Measurements from ENCODE around the gene FRY. TPM values are rescaled to one million over a fixed set of nuclear protein-coding genes. Genes with fewer than 3 reads are reported as not detected.
A peak's percentile ranks its signal among the peaks of the same experiment; 100 is the strongest.
"Not testable (repeated sequence)": the region's sequence is repeated elsewhere in the genome, so short reads cannot be mapped to it uniquely, and the experiment has no call there.

Gene FRY
- 1 to 10 TPM in 1 of 2 experiments, under 1 TPM in 1; 0.47 to 1.4 TPM for total RNA-seq

- ChIA-PET CTCF (interaction anchor here (0.8 to 1.3 kb wide), 2 partner anchors 121 kb away, joined by 3 to 4 read pairs; no protein-coding TSS in a partner anchor), POLR2A (interaction anchor here (2.0 kb wide), 1 partner anchor 284 kb away, joined by 4 read pairs; no protein-coding TSS in a partner anchor)
- Mint-ChIP-seq H3K4me3 (peak within 1 kb of the TSS; percentile 85), H3K36me3 (ENCODE audit: low read depth) (no peaks in the 10 kb centered on the region), H3K27me3 (ENCODE audit: low read depth) (peaks cover 32% of the 10 kb centered on the region), H3K27ac (no peak within 1 kb of the TSS), H3K4me1 (ENCODE audit: low read depth) (peaks cover 14% of the 10 kb centered on the region), H3K9me3 (ENCODE audit: insufficient read depth) (no peaks in the 10 kb centered on the region)
- ATAC-seq (peak; percentile 85), DNase-seq (peak; percentile 52)
These were observed at the start of gene FRY for GRCh38 chr13:32031025-32031814. Gene FRY (plus strand): TSS chr13:32031774. CDS start chr13:32031796, 22 bp downstream.

GRCh38 chr13:31982124-31982523 is 49.5 kb upstream of the FRY start:
- ATAC-seq (no peak), DNase-seq (no peak)
- POLR2A ChIA-PET = interaction anchor here (0.6 kb wide), 1 partner anchor 102 kb away, joined by 5 read pairs; no protein-coding TSS in a partner anchor
- Mint-ChIP-seq H3K36me3 (ENCODE audit: low read depth) (no peaks in the 10 kb centered on the region), H3K4me1 (ENCODE audit: low read depth) (no peaks in the 10 kb centered on the region), H3K27ac (no peak overlapping the region), H3K27me3 (ENCODE audit: low read depth) (peaks cover 2% of the 10 kb centered on the region), H3K9me3 (ENCODE audit: insufficient read depth) (no peaks in the 10 kb centered on the region), H3K4me3 (no peak overlapping the region)
- CTCF ChIA-PET = interaction anchor here (0.8 kb wide), 1 partner anchor 62 kb away, joined by 3 read pairs; no protein-coding TSS in a partner anchor

GRCh38 chr13:31982540-31982939 is 49.0 kb upstream of the FRY start:
- ATAC-seq = no peak
- H3K9me3 Mint-ChIP-seq (ENCODE audit: insufficient read depth) = no peaks in the 10 kb centered on the region

GRCh38 chr13:31983696-31984095 is 47.9 kb upstream of the FRY start:
- CTCF ChIA-PET; H3K4me1 Mint-ChIP-seq (ENCODE audit: low read depth); ATAC-seq; H3K27me3 Mint-ChIP-seq (ENCODE audit: low read depth); H3K36me3 Mint-ChIP-seq (ENCODE audit: low read depth); H3K9me3 Mint-ChIP-seq (ENCODE audit: insufficient read depth); DNase-seq; POLR2A ChIA-PET; H3K4me3 Mint-ChIP-seq; H3K27ac Mint-ChIP-seq: not testable (repeated sequence)

More at GRCh38 chr13:31982540-31982939, 49.0 kb upstream of the FRY start:
- CTCF ChIA-PET = no interaction called here
- H3K36me3 Mint-ChIP-seq (ENCODE audit: low read depth) = no peaks in the 10 kb centered on the region
- H3K27me3 Mint-ChIP-seq (ENCODE audit: low read depth) = peaks cover 3% of the 10 kb centered on the region
- no peak for DNase-seq
- POLR2A ChIA-PET = interaction anchor here (0.6 kb wide), 1 partner anchor 102 kb away, joined by 5 read pairs; no protein-coding TSS in a partner anchor
- H3K4me1 Mint-ChIP-seq (ENCODE audit: low read depth) = no peaks in the 10 kb centered on the region
- H3K4me3 Mint-ChIP-seq = no peak overlapping the region
- H3K27ac Mint-ChIP-seq = no peak overlapping the region

- CTCF ChIA-PET; DNase-seq; ATAC-seq; POLR2A ChIA-PET; H3K4me1 Mint-ChIP-seq (ENCODE audit: low read depth); H3K9me3 Mint-ChIP-seq (ENCODE audit: insufficient read depth); H3K27me3 Mint-ChIP-seq (ENCODE audit: low read depth); H3K27ac Mint-ChIP-seq; H3K36me3 Mint-ChIP-seq (ENCODE audit: low read depth); H3K4me3 Mint-ChIP-seq: not testable (repeated sequence)
These were observed 47.2 kb upstream of the FRY start for GRCh38 chr13:31984388-31984787.

- no peak overlapping the region for H3K27ac Mint-ChIP-seq
- H3K9me3 Mint-ChIP-seq (ENCODE audit: insufficient read depth) = no peaks in the 10 kb centered on the region
- H3K4me3 Mint-ChIP-seq = no peak overlapping the region
- DNase-seq (no peak), ATAC-seq (no peak)
- ChIA-PET POLR2A (no interaction called here), CTCF (interaction anchor here (1.1 kb wide), 1 partner anchor 77 kb away, joined by 3 read pairs; no protein-coding TSS in a partner anchor)
- H3K36me3 Mint-ChIP-seq (ENCODE audit: low read depth) = no peaks in the 10 kb centered on the region
- H3K27me3 Mint-ChIP-seq (ENCODE audit: low read depth) = peaks cover 3% of the 10 kb centered on the region
- H3K4me1 Mint-ChIP-seq (ENCODE audit: low read depth) = no peaks in the 10 kb centered on the region
These were observed 44.7 kb upstream of the FRY start for GRCh38 chr13:31986676-31987470.

GRCh38 chr13:31987535-31988170 is 43.9 kb upstream of the FRY start:
- ATAC-seq (no peak), DNase-seq (no peak)
- peaks cover 3% of the 10 kb centered on the region for H3K27me3 Mint-ChIP-seq (ENCODE audit: low read depth)
- H3K9me3 Mint-ChIP-seq (ENCODE audit: insufficient read depth) = no peaks in the 10 kb centered on the region
- no peaks in the 10 kb centered on the region for H3K4me1 Mint-ChIP-seq (ENCODE audit: low read depth)
- H3K27ac Mint-ChIP-seq = no peak overlapping the region
- POLR2A ChIA-PET = no interaction called here
- no peaks in the 10 kb centered on the region for H3K36me3 Mint-ChIP-seq (ENCODE audit: low read depth)
- no peak overlapping the region for H3K4me3 Mint-ChIP-seq
- CTCF ChIA-PET = interaction anchor here (1.1 to 1.2 kb wide), 2 partner anchors 14 to 77 kb away, joined by 3 read pairs; no protein-coding TSS in a partner anchor

GRCh38 chr13:31994367-31994766 is 37.2 kb upstream of the FRY start:
- H3K36me3 Mint-ChIP-seq (ENCODE audit: low read depth); H3K4me3 Mint-ChIP-seq; H3K27me3 Mint-ChIP-seq (ENCODE audit: low read depth); POLR2A ChIA-PET; CTCF ChIA-PET; H3K4me1 Mint-ChIP-seq (ENCODE audit: low read depth); ATAC-seq; DNase-seq; H3K9me3 Mint-ChIP-seq (ENCODE audit: insufficient read depth); H3K27ac Mint-ChIP-seq: not testable (repeated sequence)

- Mint-ChIP-seq H3K4me3 (no peak overlapping the region), H3K36me3 (ENCODE audit: low read depth) (no peaks in the 10 kb centered on the region), H3K4me1 (ENCODE audit: low read depth) (no peaks in the 10 kb centered on the region), H3K27me3 (ENCODE audit: low read depth) (no peaks in the 10 kb centered on the region), H3K27ac (no peak overlapping the region), H3K9me3 (ENCODE audit: insufficient read depth) (no peaks in the 10 kb centered on the region)
- ATAC-seq = no peak
- ChIA-PET CTCF (no interaction called here), POLR2A (no interaction called here)
- no peak for DNase-seq
These were observed 35.0 kb upstream of the FRY start for GRCh38 chr13:31996601-31997000.

GRCh38 chr13:31997641-31998040 is 33.9 kb upstream of the FRY start:
- H3K4me1 Mint-ChIP-seq (ENCODE audit: low read depth) = no peaks in the 10 kb centered on the region
- H3K36me3 Mint-ChIP-seq (ENCODE audit: low read depth) = no peaks in the 10 kb centered on the region
- H3K4me3 Mint-ChIP-seq = no peak overlapping the region
- no peaks in the 10 kb centered on the region for H3K9me3 Mint-ChIP-seq (ENCODE audit: insufficient read depth)
- H3K27ac Mint-ChIP-seq = no peak overlapping the region
- POLR2A ChIA-PET = no interaction called here
- no peak for ATAC-seq
- no peak for DNase-seq
- CTCF ChIA-PET = no interaction called here
- H3K27me3 Mint-ChIP-seq (ENCODE audit: low read depth) = no peaks in the 10 kb centered on the region

- H3K4me3 Mint-ChIP-seq = no peak overlapping the region
- no peak for DNase-seq
- no peaks in the 10 kb centered on the region for H3K36me3 Mint-ChIP-seq (ENCODE audit: low read depth)
- H3K9me3 Mint-ChIP-seq (ENCODE audit: insufficient read depth) = no peaks in the 10 kb centered on the region
- H3K4me1 Mint-ChIP-seq (ENCODE audit: low read depth) = no peaks in the 10 kb centered on the region
- no peak overlapping the region for H3K27ac Mint-ChIP-seq
- CTCF ChIA-PET = no interaction called here
- H3K27me3 Mint-ChIP-seq (ENCODE audit: low read depth) = no peaks in the 10 kb centered on the region
- no peak for ATAC-seq
- POLR2A ChIA-PET = no interaction called here
These were observed 33.4 kb upstream of the FRY start for GRCh38 chr13:31998131-31998530.

All from activated CD8-positive, alpha-beta T cell treated with anti-CD3 and anti-CD28 coated beads, Interleukin-2, amount 10 ng/mL, durations not matched to agents 7 days and 5 days (primary cell).